Fibroblast of lung (primary cell): Measurements from ENCODE around the gene LRRC10B. TPM values are rescaled to one million over a fixed set of nuclear protein-coding genes. Genes with fewer than 3 reads are reported as not detected.

Source experiments
- DNase-seq, 2 donors: peaks; one replicate each; pipeline versions ENCODE4 v3.0.0 to v3.0.0-alpha.2; 2010; ENCODE audit warnings: low read depth in 2 of 2
- H2AFZ ChIP-seq: 2 replicates; pipeline ENCODE4 v1.5.1; 2012; ENCODE audit warnings: low read length, control low read depth, inconsistent platforms
- H3K27ac ChIP-seq: 2 replicates; pipeline ENCODE4 v1.5.1; 2011; ENCODE audit warnings: low read length, control low read depth; ENCODE audit not compliant: insufficient read depth
- H3K27me3 ChIP-seq: 2 replicates; pipeline ENCODE4 v1.5.1; 2011; ENCODE audit warnings: mild to moderate bottlenecking, low read length; ENCODE audit not compliant: control insufficient read depth, insufficient read depth
- H3K36me3 ChIP-seq: 2 replicates; pipeline ENCODE4 v1.5.1; 2011; ENCODE audit warnings: low read length; ENCODE audit not compliant: control insufficient read depth, insufficient read depth
- H3K4me1 ChIP-seq: 2 replicates; pipeline ENCODE4 v1.5.1; 2011; ENCODE audit warnings: low read length; ENCODE audit not compliant: control insufficient read depth, insufficient read depth; ENCODE audit errors: extremely low read depth
- H3K4me2 ChIP-seq: 2 replicates; pipeline ENCODE4 v1.5.1; 2011; ENCODE audit warnings: low read length, control low read depth; ENCODE audit not compliant: insufficient read depth; ENCODE audit errors: extremely low read depth
- H3K4me3 ChIP-seq, 4 experiments: fragments of 200-600 bp in 1 of 4; sonication (generic) in 1 of 4; replicated peaks in 1 of 4; 2 replicates each; pipeline ENCODE4 v1.5.1; 2011 to 2016; ENCODE audit warnings: low read length in 4 of 4, low read depth in 3 of 4, mild to moderate bottlenecking in 3 of 4, control low read depth in 2 of 4, inconsistent platforms in 1 of 4, mixed read lengths in 1 of 4; ENCODE audit not compliant: insufficient read depth in 1 of 4; ENCODE audit errors: control extremely low read depth in 1 of 4
- H3K79me2 ChIP-seq: 2 replicates; pipeline ENCODE4 v1.5.1; 2012; ENCODE audit warnings: mild to moderate bottlenecking, low read length, inconsistent platforms; ENCODE audit not compliant: control insufficient read depth, insufficient read depth
- H3K9ac ChIP-seq: 2 replicates; pipeline ENCODE4 v1.5.1; 2011; ENCODE audit warnings: mild to moderate bottlenecking, low read length, control low read depth; ENCODE audit not compliant: insufficient read depth
- H3K9me3 ChIP-seq: 2 replicates; pipeline ENCODE4 v1.5.1; 2012; ENCODE audit warnings: low read depth, low read length; ENCODE audit not compliant: control insufficient read depth, insufficient read depth
- H4K20me1 ChIP-seq: 2 replicates; pipeline ENCODE4 v1.5.1; 2011; ENCODE audit warnings: low read length; ENCODE audit not compliant: control insufficient read depth, insufficient read depth; ENCODE audit errors: extremely low read depth
- CTCF ChIP-seq, 2 donors: IDR thresholded peaks in 1 of 2; conservative IDR thresholded peaks in 1 of 2; 1 replicate in 1 of 2; 2 replicates in 1 of 2; pipeline ENCODE4 v1.5.1; 2011 to 2012; ENCODE audit warnings: low read length in 2 of 2, control low read depth in 1 of 2, inconsistent platforms in 1 of 2, low read depth in 1 of 2, mild to moderate bottlenecking in 1 of 2
- EZH2 ChIP-seq: IDR thresholded peaks from 2 replicates; pipeline ENCODE4 v1.5.1; 2012; ENCODE audit warnings: low read length, control low read depth, mild to moderate bottlenecking; ENCODE audit errors: missing control alignments
- polyA plus RNA-seq, 2 donors: library from polyadenylated mRNA; depleted of rRNA in 1 of 2; stranded (reverse) in 1 of 2; unstranded in 1 of 2; fragments of >200 nt; gene quantifications; 2 replicates each; pipeline ENCODE4 v1.2.1, GENCODE V29; 2011 to 2012; ENCODE audit warnings: missing spikeins in 1 of 2
- total RNA-seq: library from RNA; depleted of rRNA; stranded (reverse); fragments of >200 nt; gene quantifications from 2 replicates; pipeline ENCODE4 v1.2.1, GENCODE V29; 2014

Gene LRRC10B
- total and polyA plus RNA-seq, 2 donors (not counting 1 experiment from before 2014, with no cell fraction given): 0.17 TPM; not detected in 1

- Histone ChIP-seq H3K27me3 (peaks cover 11% of the 10 kb centered on the region), H3K79me2 (no peaks in the 10 kb centered on the region), H3K4me2 (no peak overlapping the region), H3K4me1 (peaks cover 7% of the 10 kb centered on the region), H3K9me3 (no peaks in the 10 kb centered on the region), H3K36me3 (no peaks in the 10 kb centered on the region), H3K4me3 (no peak overlapping the region), H2AFZ (no peak overlapping the region), H3K27ac (no peak overlapping the region), H3K9ac (no peak overlapping the region), H4K20me1 (no peaks in the 10 kb centered on the region)
- DNase-seq: no peak
- no peak for TF ChIP-seq CTCF (conservative IDR thresholded peaks at IDR 0.05 in 1 of 2, IDR thresholded peaks at IDR 0.05 in 1 of 2; ENCODE audit: low read depth in 1 of 2, low read length in 2 of 2)
Observed at GRCh38 chr11:61540528-61540927, 32.0 kb downstream of the LRRC10B start.

GRCh38 chr11:61541598-61541997, 33.0 kb downstream of the LRRC10B start:
- peak; percentile 55 to 83 for DNase-seq
- no peaks in the 10 kb centered on the region for H3K9me3 ChIP-seq
- no peaks in the 10 kb centered on the region for H4K20me1 ChIP-seq
- TF ChIP-seq EZH2 (no peak), CTCF (conservative IDR thresholded peaks at IDR 0.05 in 1 of 2, IDR thresholded peaks at IDR 0.05 in 1 of 2; ENCODE audit: low read depth in 1 of 2, low read length in 2 of 2) (no peak)
- peaks cover 7% of the 10 kb centered on the region for H3K4me1 ChIP-seq
- no peak overlapping the region for H3K27ac ChIP-seq
- no peak overlapping the region for H3K9ac ChIP-seq
- H3K4me3 ChIP-seq: no peak overlapping the region
- H3K79me2 ChIP-seq: no peaks in the 10 kb centered on the region
- no peak overlapping the region for H2AFZ ChIP-seq
- H3K4me2 ChIP-seq: peak overlapping the region; percentile 25
- H3K27me3 ChIP-seq: peaks cover 7% of the 10 kb centered on the region
- no peaks in the 10 kb centered on the region for H3K36me3 ChIP-seq

- peak in 1 of 2 donors; percentile 40 for DNase-seq
- H3K27ac ChIP-seq: no peak overlapping the region
- no peaks in the 10 kb centered on the region for H3K9me3 ChIP-seq
- H4K20me1 ChIP-seq: no peaks in the 10 kb centered on the region
- no peak overlapping the region for H3K9ac ChIP-seq
- peaks cover 7% of the 10 kb centered on the region for H3K4me1 ChIP-seq
- no peaks in the 10 kb centered on the region for H3K79me2 ChIP-seq
- TF ChIP-seq EZH2 (no peak), CTCF (conservative IDR thresholded peaks at IDR 0.05 in 1 of 2, IDR thresholded peaks at IDR 0.05 in 1 of 2; ENCODE audit: low read depth in 1 of 2, low read length in 2 of 2) (no peak)
- H3K4me2 ChIP-seq: peak overlapping the region; percentile 25
- peaks cover 7% of the 10 kb centered on the region for H3K27me3 ChIP-seq
- no peak overlapping the region for H2AFZ ChIP-seq
- no peaks in the 10 kb centered on the region for H3K36me3 ChIP-seq
- H3K4me3 ChIP-seq: no peak overlapping the region
Observed at GRCh38 chr11:61542024-61542461, 33.5 kb downstream of the LRRC10B start.
